LoVo (cell line): ENCODE data around the gene ARF1.

Experiments
- DNase-seq: peaks from one replicate; pipeline ENCODE4 v3.0.0-alpha.2; 2016; ENCODE audit warnings: low spot score

The ARF1 gene

DNA sequence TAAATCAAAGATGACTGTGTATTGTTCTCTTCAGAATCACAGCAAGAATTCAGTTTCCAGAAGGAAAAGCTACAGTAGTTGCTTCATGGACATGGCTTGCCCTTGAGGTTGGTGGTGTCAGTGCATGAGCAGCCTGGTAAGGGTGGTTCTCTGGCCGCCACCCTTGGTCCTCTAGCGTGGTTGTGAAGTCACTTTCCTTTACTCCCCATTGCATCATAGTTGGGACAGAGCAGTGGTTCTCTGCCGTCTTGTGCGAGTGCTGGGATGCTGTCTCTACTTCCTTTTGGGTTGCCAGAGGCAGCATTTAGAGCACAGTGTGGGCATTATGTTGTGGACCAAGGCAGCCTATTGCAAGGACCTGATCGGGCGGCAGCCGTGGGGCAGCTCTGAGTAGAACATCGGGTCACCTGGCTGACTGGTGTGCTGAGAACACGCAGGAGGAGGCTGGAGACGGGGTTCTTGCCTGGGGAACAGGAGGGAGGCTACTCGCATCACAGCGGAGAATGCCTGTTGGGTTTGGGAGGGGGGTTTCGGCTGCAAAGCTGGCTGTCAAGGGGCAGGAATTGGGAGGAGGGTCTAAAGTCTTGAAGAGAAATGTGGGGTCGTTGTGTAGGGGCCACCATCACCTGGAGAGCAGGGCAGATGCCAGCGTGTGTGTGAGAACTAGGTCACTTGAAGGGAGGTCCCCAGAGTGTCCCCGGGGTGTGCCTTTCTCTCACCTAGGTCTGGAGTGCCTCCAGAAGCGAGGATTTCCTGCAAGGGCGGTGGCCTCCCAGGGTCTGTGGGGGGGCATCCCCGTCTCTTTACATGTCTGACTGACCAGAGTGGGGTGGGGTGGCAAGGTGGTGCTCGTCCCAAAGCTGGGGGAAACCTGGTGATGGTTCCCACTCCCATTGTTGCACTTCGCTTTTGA is 6.3 kb downstream of the ARF1 start:
- no peak for DNase-seq

DNA sequence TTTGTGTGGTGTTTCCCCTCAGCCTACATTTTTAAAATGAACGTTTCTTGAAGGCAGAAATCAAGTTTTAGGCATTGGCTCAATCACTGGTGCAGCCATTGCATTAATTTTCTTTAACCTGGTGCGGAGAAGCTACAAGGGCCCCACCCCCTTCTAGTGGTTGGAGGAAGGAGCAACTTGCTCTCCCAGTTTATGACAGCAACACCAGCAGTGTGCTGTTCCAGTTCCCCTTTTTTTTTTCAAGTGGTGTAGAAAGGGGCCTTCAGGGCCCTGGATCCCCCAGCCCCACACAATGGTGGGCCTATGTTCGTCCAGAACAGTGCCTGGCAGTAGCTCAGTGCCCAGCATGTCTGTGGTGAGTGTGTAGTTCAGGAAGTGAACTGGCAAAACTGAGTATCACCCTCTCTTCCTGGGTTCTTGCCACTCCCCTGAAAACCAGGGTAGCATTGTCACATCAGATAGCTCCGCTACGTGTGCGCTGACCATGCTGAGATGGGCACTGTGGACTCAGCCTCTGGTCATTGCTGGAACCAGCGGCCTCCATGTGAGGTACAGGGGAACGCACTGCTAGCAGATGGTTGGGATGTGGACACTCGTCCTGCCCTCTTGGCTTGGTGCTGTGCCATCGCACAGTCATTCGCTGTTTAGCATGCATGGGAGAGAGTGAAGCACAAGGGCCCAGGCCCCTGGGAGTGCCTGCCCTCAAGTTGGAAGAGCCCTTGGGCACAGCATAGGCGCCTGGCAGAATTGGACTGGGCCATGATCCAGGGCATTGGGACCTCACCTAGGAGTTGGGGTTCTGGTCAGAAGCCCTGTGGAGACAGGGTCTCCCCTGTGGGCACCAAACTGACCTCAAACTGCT is 7.2 kb downstream of the ARF1 start:
- no peak for DNase-seq

DNA sequence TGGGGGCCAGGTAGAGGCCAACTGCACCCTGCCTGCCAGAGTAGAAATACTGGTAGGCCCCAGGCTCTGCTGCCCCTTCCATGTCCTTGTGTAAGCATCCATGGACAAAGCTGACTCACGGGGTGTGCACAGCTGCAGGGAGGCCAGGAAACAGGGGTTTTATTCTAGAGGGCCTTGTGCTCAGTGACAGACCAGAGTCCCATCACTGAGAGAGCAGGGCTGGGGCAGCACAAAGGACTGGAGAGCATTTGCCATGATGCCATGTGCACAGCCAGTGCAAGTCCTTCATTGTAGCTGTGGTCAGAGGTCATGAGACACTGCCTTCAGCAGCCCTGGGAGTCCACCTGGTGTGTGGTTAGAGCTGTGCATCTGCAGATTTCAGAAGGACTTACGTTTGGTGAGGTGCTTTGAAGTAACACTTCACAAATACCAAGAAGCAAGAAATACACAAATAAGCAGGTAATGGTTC is 8.1 kb downstream of the ARF1 start:
- DNase-seq = no peak

DNA sequence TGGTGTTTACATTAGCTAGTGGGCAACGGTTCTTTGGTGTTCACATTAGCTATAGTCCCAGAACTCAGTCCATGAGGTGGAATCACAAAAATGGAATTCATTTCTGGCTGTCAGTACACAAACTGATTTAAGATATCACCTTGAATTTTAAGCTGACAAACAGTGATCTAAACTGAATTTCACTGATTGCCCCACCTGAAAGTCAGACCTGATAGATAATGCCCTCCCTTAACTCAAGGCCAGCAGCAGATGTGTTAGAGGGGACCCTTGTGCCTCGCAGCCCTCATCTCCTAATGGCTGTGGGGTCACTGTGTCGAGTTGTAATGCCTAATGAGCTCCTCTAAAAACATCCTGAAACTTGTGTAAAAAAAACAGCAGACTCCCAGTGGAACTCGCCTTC is 8.6 kb downstream of the ARF1 start:
- DNase-seq = no peak

DNA sequence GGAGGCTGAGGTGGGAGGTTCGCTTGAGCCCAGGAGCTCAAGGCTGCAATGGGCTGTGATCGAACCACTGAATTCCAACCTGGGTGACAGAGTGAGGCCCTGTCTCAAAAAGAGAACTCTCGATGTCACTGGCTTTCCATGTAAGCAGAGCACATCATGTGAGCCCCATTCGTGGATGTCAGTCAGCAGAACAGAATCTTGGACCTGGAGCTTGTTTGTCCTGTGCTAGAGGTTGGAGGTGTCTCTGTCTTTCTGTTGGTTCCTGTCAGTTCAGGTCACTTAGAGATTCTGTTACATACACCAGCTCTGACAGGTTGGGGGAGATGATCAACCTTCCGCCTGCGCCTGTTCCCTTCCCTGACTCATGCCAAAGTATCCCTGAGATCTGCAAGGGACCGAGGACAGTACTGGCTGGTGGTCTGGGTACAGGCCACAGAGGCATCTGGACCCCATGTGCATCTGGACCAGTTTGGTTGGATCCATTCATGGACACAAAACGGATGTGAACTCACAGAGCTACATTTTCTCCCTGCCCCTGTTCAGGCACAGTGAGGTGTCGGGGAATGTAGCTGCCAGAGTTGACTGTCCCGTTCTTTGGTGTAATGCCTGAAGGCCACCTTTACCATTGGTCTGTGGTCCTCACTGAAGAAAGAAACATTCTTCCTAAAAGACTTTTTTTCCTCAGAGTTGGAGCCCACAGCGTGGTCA is 10.0 kb downstream of the ARF1 start:
- no peak for DNase-seq

DNA sequence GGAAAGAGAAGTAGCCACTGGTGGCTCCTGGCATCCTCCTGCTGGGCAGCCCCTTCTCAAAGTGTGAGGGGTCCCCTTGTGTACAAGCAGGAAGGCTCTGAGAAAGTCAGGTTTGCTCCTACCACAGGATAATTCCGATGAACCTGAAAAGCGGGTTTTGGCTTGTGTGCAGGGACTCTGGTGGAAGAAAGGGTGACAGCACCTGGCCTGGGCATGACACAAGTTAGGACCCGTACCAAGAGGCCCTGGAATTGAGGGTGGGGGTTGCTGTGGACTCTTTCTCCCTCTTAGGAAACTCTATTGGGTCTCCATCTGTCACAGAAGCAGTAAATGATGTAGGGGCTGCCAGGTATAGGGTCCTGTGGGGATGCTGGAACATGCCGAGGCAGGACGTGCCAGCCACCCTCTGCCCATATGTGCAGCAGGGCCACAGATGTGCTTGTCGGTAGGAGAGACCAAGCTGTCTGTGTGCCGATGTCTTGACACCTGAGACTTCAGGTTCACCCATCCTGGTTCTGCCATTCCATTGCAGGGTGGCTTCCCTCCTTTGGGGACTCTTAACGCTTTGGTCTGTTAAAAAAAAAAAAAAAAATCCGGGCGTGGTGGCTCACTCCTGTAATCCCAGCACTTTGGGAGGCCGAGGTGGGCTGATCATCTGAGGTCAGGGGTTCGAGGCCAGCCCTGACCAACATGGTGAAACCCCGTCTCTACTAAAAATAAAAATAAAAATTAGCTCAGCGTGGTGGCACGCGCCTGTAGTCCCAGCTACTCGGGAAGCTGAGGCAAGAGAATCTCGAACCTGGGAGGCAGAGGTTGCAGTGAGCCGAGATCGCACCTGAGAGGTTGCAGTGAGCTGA is 10.8 kb downstream of the ARF1 start:
- DNase-seq = no peak

DNA sequence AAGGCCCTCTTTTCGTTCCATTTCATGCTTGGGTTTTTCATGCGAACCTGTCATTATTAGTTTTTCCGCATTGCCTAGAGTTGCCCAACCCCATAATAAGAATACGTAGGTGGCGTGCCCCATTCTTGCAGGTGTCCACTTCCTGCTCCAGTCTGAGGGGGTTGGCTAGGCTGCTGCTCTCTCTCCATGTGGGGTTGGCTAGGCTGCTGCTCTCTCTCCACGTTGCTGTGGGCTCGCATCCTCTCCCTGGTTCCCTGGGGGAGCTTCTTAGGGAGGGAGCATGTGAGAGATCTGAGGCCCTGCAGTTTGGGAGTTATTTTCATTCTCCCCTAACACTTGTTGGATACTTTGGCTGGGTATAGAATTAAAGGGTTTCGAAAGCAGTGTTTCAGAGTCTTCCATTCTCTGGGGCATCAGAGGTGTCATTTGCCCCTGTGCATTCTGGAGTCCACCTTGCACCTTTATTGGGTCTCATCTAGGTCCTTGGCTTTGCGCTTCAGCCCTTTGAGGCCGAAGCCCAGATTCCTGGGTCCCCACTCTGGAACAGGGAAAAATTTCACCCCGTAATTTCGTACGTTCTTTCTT is 12.0 kb downstream of the ARF1 start:
- DNase-seq = no peak

DNA sequence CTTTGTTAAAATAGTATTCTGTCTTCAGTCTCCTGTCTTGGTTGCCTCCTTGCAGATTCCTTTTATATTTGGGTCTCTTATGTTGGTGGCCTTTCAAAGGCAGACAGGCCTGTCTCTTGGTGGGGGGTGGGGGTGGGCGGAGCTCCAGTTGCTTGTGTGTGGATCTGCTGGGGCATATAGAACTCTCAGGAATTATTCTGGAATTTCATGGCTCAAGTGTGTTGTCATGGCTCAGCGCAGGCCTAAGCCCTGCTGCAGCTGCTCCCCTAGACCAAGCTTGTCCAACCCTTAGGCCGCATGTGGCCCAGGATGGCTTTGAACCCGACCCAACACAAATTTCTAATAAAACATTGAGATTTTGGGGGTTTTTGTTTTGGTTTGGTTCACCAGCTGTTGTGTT is 12.7 kb downstream of the ARF1 start:
- DNase-seq = no peak

DNA sequence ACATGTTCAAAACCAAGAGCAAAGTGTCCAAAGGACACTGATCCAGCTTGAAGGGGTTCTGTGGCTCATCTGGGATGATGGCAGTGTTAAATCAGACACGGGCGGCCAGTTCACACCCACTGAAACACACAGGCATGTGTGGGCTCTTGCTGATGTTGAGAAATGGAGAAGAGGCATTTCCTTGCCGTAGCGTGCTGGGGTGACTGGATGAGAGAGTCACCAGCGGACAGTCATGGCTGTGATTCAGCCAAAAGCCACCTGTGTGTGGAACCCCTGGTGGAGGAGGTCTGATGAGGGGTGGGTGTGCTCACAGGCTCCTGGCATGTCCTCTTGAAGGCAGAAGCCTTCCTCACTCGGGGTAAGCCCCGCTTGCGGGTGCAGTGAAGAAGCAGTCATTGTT is 13.4 kb downstream of the ARF1 start:
- no peak for DNase-seq

DNA sequence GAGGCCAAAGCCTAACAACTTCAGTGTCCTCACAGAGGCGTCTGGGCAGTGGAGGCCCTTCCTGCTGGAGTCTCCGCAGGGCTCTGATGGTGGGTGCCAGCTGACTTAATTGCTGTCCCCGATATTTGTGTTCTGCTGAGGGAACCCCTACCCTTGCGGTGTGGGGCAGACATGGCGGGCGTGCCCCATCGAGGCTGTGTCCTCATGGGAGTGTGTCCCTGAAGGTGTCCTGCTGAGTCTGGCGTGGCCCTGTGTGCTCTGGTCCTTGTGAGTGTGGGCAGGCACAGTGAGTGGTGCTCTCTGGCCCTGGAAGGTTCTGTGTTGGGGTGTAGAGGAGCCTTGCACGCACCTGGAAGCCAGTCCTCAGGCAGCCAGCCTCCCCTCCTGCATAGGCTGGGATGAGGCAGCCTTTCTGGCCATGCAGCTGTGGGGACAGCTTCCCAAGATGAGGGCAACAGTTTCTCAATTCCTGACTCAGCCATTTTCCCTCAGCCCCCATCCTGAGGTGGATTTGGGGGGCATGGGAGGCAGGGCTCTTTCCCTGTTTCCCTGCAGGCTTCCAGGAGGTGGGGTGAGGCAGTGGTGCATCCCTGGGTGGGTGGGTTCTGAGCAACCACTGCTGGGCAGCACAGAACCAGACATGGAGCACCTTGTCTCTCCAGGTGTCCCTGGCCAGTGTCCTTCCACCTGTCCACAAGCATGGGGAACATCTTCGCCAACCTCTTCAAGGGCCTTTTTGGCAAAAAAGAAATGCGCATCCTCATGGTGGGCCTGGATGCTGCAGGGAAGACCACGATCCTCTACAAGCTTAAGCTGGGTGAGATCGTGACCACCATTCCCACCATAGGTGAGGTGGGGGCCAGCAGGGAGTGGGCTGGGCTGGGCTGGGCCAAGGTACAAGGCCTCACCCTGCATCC is 14.2 kb downstream of the ARF1 start:
- no peak for DNase-seq

DNA sequence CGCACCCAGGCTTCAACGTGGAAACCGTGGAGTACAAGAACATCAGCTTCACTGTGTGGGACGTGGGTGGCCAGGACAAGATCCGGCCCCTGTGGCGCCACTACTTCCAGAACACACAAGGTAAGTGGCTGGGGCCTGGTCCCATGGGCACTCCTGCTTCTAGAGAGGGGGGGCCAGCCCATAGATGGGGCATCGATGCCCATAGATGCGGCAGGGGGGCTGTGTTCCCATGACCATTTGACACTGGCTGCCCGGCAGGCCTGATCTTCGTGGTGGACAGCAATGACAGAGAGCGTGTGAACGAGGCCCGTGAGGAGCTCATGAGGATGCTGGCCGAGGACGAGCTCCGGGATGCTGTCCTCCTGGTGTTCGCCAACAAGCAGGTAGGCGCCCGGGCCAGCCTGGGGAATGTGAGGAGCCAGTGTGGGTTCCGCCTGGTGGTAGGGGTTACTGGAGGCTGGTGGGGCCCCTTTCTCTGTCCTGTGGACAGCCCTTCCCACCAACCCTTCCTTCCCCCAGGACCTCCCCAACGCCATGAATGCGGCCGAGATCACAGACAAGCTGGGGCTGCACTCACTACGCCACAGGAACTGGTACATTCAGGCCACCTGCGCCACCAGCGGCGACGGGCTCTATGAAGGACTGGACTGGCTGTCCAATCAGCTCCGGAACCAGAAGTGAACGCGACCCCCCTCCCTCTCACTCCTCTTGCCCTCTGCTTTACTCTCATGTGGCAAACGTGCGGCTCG is 15.0 kb downstream of the ARF1 start:
- no peak for DNase-seq

DNA sequence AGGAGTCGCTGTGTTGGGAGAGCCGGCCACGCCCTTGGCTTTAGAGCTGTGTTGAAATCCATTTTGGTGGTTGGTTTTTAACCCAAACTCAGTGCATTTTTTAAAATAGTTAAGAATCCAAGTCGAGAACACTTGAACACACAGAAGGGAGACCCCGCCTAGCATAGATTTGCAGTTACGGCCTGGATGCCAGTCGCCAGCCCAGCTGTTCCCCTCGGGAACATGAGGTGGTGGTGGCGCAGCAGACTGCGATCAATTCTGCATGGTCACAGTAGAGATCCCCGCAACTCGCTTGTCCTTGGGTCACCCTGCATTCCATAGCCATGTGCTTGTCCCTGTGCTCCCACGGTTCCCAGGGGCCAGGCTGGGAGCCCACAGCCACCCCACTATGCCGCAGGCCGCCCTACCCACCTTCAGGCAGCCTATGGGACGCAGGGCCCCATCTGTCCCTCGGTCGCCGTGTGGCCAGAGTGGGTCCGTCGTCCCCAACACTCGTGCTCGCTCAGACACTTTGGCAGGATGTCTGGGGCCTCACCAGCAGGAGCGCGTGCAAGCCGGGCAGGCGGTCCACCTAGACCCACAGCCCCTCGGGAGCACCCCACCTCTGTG is 15.9 kb downstream of the ARF1 start:
- no peak for DNase-seq

DNA sequence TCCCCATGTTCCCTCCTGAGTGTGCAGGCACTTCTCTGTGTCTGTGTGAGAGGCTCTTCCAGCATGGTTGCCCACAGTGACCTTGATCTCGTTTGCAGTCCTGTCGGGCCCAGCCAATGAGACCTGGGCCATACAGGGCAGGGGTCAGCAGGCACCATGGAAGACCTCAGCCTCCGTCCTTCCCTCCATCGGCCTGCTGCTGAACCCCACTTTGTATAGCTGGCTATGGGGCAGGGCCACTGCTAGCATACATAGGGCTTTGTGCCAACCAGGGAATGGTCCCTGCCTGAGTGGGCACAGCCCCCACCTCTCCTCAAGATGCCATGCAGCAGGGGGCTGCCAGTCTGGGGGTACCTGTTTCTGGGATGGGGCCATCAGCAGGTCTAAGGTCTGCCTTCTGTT is 16.8 kb downstream of the ARF1 start:
- DNase-seq = no peak

DNA sequence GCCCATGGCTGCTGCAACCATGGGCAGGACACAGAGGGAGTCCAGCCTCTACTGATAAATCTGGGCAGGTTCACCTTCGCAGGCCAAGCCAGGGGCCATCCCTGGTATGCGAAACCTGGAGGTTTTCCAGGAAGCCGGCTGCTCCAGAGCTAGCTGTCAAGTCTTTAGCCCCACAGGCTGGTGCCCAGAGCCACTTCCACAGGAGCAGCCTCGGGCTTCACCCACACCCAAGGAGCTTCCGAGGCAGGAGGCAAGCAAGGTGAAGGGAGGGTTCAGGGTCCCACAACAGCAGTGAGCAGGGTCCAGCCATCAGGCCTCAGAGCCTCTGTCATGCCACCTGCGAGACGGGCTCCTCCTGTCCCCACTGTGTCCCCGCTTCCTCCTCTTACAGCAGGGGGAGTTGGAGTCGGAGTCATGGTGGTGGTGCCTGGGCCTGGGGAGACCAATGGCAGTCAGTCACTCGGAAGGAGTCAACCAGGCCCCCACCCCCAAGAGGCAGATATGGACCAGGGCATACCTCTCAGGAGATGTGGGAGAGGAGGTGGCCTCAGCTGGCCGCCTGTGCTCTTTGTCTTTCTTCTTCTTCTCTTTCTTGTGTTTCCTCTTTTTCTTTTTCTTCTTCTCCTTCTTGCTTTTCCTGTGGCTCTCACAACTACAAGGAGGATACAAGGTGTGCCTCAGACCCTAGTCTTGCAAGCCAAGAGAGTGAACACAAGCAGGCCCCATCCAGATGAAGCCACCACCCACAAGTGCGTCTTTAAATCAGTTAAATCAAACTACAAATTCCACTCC is 18.5 kb downstream of the ARF1 start:
- no peak for DNase-seq

DNA sequence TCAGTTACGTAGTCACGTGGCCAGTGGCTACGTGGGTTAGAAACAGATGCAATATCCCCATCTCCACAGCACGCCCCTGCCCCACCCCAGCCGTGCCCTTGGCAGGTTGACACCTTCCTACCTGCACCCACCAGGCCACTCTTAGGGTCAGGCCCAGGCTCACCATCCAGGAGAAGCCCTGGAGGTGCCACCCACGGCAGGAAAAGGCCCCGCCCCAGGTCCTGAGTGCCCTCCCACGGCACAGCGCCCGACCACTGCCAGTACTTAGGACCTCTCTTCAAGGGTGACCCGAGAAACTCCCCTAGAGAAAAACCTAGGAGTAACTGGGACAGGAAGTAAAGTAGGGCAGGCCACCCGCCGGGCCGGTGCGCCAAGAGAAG is 19.1 kb downstream of the ARF1 start:
- no peak for DNase-seq

DNA sequence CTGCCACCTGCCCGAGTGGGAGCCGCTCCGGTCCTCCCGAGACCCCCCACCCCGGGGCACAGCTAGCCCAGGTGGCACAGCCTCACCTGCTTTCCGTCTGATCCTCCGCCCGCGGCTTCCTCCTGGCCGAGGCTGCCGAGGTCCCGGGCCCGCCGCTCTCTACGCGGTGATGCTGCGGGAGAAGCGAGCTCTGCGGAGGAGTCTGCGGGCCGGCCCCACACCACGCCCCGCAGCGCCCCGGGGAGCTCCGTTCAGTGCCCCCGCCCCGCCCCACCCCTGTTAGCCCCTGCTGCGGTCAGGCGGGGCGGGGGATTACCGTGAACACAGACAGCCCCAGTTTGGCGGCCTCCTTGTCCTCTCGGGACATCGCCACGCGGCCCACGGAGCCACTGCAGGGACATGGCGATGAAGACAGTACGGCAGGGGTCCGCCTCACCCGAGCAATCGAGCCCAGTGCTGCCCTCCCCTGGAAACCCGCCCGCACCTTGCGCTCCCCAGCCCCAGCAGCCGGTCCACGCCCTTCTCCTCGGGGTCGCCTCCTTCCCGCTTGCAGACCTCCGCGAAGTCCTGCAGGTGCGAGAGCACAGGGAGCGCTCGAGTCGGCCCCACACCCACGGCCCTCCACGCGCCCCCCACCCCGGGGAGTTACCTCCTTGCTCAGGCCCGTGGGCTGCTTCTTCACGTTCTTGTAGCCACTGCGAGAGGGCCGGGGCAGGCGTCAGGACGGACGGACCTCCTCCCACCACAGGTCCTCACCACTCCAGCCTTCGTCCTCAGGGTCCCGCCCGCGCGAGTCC is 19.7 kb downstream of the ARF1 start:
- DNase-seq = peak; percentile 61
